Activated naive CD8-positive, alpha-beta T cell treated with anti-CD3 and anti-CD28 coated beads, Interleukin-2, amount 50 U/mL, for 16 hours (primary cell): Measurements from ENCODE around the gene VSIG2.

Experiments
- DNase-seq: peaks from one replicate; pipeline ENCODE4 v3.0.0-alpha.2; 2020; ENCODE audit warnings: low read depth, low spot score

The VSIG2 gene

GRCh38 chr11:124724979-124725718 lies 26.9 kb downstream of the VSIG2 start:
- DNase-seq: no peak

- no peak for DNase-seq
Measured at GRCh38 chr11:124722176-124722575, 29.9 kb downstream of the VSIG2 start.

GRCh38 chr11:124719534-124719933 lies 32.5 kb downstream of the VSIG2 start:
- no peak for DNase-seq

- no peak for DNase-seq
Measured at GRCh38 chr11:124718801-124719200, 33.3 kb downstream of the VSIG2 start.

- no peak for DNase-seq
Measured at GRCh38 chr11:124717786-124718651, 34.0 kb downstream of the VSIG2 start.

- DNase-seq: no peak
Measured at GRCh38 chr11:124717421-124717785, 34.7 kb downstream of the VSIG2 start.

- no peak for DNase-seq
Measured at GRCh38 chr11:124716591-124716990, 35.5 kb downstream of the VSIG2 start.

- no peak for DNase-seq
Measured at GRCh38 chr11:124712392-124712791, 39.7 kb downstream of the VSIG2 start.

- no peak for DNase-seq
Measured at GRCh38 chr11:124707829-124708228, 44.2 kb downstream of the VSIG2 start.

GRCh38 chr11:124700028-124700427 lies 52.0 kb downstream of the VSIG2 start:
- no peak for DNase-seq

- no peak for DNase-seq
Measured at GRCh38 chr11:124699547-124699946, 52.5 kb downstream of the VSIG2 start.
